GM19395 (cell line): ENCODE data around the gene SYDE1.

Experiments
- ATAC-seq: cut with Tn5 transposase; IDR thresholded peaks from one replicate; pipeline ENCODE4 v1.9.1; 2021; ENCODE audit warnings: mild to moderate bottlenecking, moderate library complexity; ENCODE audit not compliant: unreplicated experiment

Gene SYDE1

GRCh38 chr19:15108845-15109767 lies 1.9 kb downstream of the SYDE1 start:
- no peak for ATAC-seq

DNA sequence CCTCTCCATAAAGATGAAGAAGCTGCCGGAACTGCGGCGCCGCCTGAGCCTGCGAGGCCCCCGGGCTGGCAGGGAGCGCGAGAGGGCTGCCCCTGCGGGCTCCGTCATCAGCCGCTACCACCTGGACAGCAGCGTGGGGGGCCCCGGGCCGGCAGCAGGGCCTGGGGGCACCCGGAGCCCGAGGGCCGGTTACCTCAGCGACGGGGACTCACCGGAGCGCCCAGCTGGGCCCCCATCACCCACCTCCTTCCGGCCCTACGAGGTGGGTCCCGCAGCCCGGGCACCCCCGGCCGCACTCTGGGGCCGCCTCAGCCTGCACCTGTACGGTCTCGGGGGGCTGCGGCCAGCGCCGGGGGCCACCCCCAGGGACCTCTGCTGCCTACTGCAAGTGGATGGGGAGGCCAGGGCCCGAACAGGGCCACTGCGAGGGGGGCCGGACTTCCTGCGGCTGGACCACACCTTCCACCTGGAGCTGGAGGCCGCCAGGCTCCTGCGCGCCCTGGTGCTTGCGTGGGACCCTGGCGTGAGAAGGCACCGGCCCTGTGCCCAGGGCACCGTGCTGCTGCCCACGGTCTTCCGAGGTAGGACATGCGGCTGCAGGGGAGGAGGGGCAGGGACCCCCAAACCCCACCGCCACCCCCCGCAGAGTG lies 2.7 kb downstream of the SYDE1 start:
- no peak for ATAC-seq

- ATAC-seq: no peak
Observed at GRCh38 chr19:15110418-15110815, 3.2 kb downstream of the SYDE1 start.

DNA sequence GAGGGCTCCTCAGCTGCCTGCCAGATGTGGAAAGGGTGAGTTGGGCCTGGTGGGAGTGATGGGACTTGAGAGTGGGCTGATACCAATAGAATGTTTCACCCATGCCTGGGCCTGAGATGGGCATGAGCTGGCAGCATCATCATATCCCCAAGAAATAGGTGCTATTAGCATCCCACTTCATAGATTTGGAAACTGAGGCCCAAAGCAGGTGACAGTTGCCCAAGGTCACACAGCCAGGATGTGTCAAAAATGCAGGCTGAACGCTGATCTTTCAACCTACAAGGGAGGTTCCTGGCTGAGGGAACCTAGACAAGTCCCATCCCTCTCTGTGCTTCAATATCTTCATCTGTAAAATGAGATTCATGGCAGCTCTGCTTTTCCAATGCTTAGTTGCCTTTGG lies 4.6 kb downstream of the SYDE1 start:
- no peak for ATAC-seq

DNA sequence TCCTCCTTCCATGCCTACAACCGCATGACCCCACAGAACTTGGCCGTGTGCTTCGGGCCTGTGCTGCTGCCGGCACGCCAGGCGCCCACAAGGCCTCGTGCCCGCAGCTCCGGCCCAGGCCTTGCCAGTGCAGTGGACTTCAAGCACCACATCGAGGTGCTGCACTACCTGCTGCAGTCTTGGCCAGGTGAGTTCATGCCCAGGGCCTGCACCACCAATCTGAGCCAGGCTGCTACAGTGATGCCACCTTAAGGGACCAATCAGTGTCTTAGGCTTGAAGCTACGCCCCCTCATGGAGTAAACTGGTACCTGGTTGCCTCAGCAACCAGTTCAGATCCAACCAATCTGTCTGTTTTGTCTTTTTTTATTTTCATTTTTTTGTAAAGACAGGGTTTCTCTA lies 5.2 kb downstream of the SYDE1 start:
- no peak for ATAC-seq

DNA sequence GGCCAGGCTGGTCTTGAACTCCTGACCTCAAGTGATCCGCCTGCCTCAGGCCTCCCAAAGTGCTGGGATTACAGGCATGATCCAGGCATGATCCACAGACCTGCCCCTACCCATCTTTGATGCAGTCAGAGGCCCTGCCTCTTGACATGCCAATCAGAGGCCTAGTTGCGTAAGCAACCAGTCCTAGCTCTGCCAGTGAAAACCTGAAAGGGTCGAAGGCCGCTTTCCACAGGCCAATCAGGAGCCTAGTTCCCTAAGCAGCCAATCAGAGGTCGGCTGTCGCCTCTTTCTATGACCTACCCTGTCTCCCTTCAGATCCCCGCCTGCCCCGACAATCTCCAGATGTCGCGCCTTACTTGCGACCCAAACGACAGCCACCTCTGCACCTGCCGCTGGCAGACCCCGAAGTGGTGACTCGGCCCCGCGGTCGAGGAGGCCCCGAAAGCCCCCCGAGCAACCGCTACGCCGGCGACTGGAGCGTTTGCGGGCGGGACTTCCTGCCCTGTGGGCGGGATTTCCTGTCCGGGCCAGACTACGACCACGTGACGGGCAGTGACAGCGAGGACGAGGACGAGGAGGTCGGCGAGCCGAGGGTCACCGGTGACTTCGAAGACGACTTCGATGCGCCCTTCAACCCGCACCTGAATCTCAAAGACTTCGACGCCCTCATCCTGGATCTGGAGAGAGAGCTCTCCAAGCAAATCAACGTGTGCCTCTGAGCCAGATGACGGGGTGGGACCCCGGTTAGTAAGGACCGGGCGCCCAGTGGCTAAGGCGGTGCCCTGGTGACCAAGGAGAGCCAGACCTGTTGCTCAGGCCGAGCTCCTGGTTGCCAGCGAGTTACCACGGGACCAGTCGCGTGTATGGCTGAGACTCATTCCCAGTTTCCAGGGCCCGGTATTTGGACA lies 6.3 kb downstream of the SYDE1 start:
- no peak for ATAC-seq

DNA sequence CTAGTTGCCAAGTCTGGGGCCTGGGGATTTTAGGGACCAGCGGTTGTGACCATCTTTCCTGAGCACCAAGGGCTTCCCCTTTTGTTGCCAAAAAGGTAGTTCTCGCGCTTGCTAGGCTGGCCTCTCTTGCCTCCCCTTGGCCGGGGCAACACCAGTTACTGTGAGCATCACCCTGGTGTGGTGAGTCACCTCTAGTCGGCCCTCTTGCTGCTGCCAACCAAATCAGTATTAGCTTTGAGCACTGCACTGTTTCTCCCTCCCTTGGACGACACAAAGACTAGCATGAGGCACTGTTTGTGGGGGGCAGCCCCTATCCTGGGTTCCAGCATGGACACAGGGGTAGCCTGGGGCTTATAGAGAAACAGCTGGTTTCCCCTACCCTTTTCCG lies 6.9 kb downstream of the SYDE1 start:
- no peak for ATAC-seq

DNA sequence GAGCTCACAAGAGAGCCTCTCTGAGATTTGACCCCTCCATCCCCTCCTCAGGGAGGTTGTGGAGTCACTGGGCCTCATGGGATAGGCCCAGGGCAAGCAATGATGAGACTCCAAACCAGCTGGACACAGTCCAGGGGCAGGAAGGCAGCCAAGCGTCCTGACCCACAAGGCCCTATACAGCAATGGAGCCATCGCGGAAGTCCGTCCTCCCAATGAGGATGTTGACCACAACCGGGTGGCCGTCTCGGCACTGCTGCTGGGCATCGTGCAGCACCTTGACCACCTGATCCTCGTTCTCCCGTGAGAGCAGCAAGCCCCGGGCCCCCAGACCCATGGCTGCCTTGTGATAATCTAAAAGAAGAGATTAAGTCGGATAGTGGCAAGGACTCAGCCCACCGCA lies 7.9 kb downstream of the SYDE1 start:
- ATAC-seq: no peak

GRCh38 chr19:15115762-15116615 lies 8.8 kb downstream of the SYDE1 start:
- ATAC-seq: no peak

DNA sequence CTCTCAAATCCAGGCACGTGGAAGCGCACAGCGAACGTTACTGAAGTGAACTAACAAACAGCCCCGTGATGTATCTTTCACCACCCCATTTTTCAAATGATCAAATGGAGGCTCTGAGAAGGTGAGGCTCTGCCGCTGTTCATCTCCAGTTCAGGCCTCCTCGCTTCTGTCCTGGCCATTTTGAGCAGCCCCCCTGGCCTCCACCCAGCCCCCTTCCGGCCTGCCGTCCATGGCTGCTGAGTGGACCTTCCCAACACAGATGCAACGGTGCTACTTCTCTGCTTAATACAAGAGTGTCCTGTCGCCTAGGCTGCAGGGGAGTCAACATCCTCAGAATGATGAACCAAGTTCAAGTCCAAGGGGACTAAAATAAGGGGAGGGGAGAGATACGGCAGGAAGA lies 9.7 kb downstream of the SYDE1 start:
- no peak for ATAC-seq

- no peak for ATAC-seq
Observed at GRCh38 chr19:15118248-15118647, 11.0 kb downstream of the SYDE1 start.

DNA sequence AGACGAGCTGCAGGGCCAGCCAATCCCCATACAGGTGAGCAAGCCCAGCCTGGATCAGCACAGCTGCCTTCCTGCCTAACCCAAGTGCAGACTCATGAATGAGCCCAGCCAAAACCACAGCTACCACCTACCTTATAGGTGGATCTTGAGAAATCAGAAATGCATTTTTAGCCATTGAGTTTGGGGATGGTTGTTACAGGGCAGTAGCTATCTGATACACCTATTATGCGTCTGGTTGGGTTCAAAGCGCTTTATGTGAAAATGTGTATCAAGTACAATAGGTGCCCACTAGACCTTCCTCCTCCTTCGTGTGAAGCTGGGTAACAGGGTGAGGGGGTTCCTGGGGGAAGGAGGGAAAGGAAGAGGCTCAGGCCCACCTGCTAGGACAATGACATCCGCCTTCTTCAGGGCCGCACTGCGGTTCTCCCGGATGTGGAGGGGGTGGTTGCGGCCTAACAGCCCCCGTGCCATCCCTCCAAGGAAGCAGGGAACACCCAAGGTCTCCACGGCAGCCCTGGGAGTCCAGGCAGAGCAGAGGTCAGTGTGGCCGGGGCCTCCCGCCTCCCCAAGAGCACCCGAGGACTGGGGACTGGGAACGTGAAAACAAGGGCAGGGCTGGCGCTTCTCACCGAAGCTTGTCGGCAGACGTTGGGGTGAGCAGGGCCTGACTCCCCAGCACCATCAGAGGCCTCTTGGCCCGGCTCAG lies 11.7 kb downstream of the SYDE1 start:
- no peak for ATAC-seq

DNA sequence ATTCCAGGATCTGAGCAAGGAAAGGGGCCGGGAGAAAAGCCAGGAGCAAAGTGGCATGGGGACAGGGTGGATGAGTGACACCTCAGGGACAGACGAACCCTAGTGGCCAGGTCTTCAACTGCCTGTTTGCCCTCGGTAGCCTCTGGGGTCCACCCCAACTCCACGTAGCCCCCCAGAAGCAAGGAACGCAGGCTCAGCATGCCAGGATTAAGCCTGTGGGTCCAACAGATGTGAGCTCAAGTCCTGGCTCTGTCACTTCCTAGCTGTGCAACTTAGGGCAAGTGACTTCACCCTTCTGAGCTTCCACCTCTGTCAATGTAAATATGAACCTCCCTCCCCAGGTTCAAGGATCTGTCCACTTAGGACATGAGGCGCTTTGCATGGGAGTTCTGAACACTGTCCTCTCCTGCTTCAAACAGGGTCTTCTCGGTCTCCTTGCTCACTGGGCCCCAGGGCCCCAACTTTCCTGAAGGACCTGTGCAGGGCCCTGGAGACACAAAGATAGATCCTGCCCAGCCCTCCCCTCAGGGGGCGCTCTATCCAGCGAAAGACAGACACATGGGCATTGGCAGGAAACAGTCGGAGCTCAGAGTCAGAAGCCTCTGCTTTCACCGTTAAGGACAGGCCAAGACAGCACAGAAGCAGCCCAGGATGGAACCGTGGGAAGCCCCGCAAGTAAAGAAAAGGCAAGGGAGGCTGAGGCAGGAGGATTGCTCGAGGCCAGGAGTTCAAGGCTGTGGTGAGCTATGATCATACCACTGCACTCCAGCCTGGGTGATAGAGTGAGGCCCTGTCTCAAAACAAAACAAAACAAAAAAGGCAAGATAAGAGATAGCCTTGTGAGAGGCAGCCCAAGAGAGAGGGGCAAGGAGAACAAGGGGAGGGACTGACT lies 13.2 kb downstream of the SYDE1 start:
- no peak for ATAC-seq

- ATAC-seq: no peak
Observed at GRCh38 chr19:15122331-15123030, 15.3 kb downstream of the SYDE1 start.

DNA sequence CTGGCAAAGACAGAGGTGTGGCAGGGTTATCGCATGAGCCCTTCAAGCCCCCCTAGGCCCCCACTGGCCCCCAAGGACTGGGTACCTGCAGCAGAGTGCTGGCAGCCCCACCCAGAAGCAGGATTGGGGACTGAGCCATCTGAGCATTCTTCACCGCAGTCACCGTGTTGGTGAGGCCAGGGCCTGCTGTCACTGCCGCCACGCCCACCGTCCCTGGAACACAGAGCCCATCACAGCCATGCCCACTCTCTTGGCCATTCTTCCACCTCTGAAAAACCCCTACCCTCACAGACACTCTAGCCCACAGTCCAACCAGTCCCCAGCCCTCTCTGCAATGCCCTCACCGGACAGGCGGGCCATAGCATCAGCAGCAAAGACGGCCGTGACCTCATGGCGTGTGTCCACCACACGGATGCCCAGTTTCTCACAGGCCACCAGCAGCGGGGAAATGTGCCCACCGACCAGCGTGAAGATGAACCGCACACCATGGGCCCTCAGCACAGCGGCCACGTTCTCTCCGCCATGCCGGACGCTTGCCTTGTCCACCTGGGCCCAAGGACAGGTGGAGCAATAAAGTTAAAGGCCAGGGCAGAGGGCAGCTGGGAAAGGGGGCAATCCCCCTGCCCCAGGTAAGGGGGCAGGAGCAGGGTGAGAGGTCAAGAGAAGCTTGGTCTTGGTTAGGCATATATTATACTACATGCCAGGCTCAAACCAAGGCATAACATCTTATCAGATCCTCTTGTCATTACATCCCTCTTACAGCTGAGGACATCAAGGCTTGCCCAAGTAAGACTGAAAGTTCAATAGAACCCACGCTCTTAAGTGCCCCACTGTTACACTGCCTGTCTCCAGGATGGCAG lies 16.1 kb downstream of the SYDE1 start:
- no peak for ATAC-seq

DNA sequence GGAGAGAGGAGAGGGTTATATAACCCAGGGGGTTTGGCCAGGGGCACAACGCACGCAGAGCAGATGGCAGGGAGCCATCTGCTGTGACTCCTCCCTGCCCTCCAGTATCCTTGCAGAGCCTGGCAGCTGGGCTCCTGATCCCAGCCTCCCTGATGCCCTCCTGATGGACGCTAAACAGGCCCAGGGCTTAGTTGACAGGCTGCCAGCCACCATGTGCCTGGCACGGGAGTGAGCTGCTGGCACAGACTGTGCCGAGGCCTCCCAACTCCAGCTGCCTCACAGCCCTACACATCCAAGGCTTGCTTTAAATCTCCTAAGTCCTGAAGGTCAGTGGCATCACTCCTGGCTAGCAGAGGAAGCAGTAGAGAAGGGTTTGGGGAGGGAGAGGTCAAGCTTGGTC lies 16.7 kb downstream of the SYDE1 start:
- ATAC-seq: no peak

DNA sequence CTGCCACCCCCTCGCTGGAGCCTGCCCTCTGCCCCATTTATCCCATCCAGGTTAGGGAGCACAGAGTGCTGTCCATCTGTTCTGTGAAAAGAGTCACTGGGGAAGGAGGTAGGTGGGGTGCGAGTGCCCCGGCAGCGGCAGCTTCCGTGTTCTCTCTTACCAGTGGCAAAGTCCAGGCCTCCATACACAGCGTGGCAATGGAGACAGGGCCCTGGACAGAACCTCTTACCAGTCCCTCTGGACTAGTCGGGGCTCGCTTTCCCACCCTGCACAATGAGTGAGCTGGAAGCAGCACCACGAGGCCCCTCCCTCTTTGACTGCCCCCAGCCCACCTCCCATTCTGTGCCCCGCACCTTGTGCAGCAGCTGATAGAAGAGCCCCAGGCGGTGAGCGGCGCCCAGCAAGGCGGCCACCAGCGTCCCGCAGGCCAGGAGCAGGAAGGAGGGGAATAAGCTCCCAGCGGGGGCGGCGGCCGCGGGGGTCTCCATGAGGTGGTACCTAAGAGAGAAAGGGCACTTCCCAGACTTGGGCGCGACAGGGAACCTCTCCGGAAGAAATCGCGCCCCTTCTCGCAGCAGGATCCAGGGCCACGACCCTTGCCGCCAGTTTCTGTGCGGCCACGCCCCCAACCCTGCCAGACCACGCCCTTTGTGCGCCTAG lies 17.5 kb downstream of the SYDE1 start:
- no peak for ATAC-seq
